Natural killer cell (primary cell): Measurements from ENCODE around the gene TEX12. TPM values are rescaled to one million over a fixed set of nuclear protein-coding genes. Genes with fewer than 3 reads are reported as not detected.

ENCODE experiments used
- ATAC-seq, 3 donors: fragments of 150-1000 bp in 2 of 3; fragments of 200-7000 bp in 1 of 3; cut with Tn5 transposase; 1 replicate in 1 of 3; 2 replicates in 2 of 3; pipeline ENCODE4 v1.10.0; 2021; ENCODE audit warnings: mild to moderate bottlenecking in 2 of 3, moderate library complexity in 2 of 3
- DNase-seq, 2 donors: peaks; one replicate each; pipeline versions ENCODE4 v3.0.0 to v3.0.0-alpha.2; 2013 to 2021; ENCODE audit warnings: mixed read lengths in 1 of 2
- H3K27ac ChIP-seq: one replicate; pipeline ENCODE4 v1.5.1; 2013; ENCODE audit warnings: mild to moderate bottlenecking, low read length
- H3K27me3 ChIP-seq: one replicate; pipeline ENCODE4 v1.6.1; 2013; ENCODE audit warnings: low read length; ENCODE audit not compliant: control insufficient read depth, insufficient read depth
- H3K36me3 ChIP-seq: one replicate; pipeline ENCODE4 v1.6.1; 2013; ENCODE audit warnings: low read length; ENCODE audit not compliant: control insufficient read depth, insufficient read depth
- H3K4me1 ChIP-seq: one replicate; pipeline ENCODE4 v1.6.1; 2013; ENCODE audit warnings: low read length; ENCODE audit not compliant: control insufficient read depth, insufficient read depth
- H3K4me3 ChIP-seq: one replicate; pipeline ENCODE4 v1.5.1; 2013; ENCODE audit warnings: low read length
- H3K9me3 ChIP-seq: one replicate; pipeline ENCODE4 v1.6.1; 2013; ENCODE audit warnings: low read length; ENCODE audit not compliant: control insufficient read depth, insufficient read depth
- H3K27ac Mint-ChIP-seq, 2 donors: one replicate each; pipeline ENCODE4 v1.8.0; 2022; ENCODE audit warnings: mild to moderate bottlenecking in 2 of 2, mixed read lengths in 2 of 2, moderate library complexity in 1 of 2
- H3K27me3 Mint-ChIP-seq, 2 donors: one replicate each; pipeline ENCODE4 v1.8.0; 2022; ENCODE audit warnings: low read depth in 2 of 2, mixed read lengths in 2 of 2
- H3K36me3 Mint-ChIP-seq: one replicate; pipeline ENCODE4 v1.8.0; 2022; ENCODE audit warnings: mixed read lengths
- H3K4me1 Mint-ChIP-seq, 2 donors: one replicate each; pipeline ENCODE4 v1.8.0; 2022; ENCODE audit warnings: mixed read lengths in 2 of 2
- H3K4me3 Mint-ChIP-seq: one replicate; pipeline ENCODE4 v1.8.0; 2022; ENCODE audit warnings: mild to moderate bottlenecking, moderate library complexity, mixed read lengths
- H3K9me3 Mint-ChIP-seq, 2 donors: one replicate each; pipeline ENCODE4 v1.8.0; 2022; ENCODE audit warnings: mixed read lengths in 2 of 2
- CTCF ChIP-seq: fragments of 200-600 bp; IDR thresholded peaks from one replicate; pipeline ENCODE4 v1.8.0; 2022; ENCODE audit warnings: antibody characterized with exemption
- WGBS: methylation state at CpG from one replicate; pipeline ENCODE4 v1.1.7; 2013; ENCODE audit warnings: missing lambda C conversion rate; ENCODE audit not compliant: insufficient coverage; 5-methylcytosine and 5-hydroxymethylcytosine counted together
- intact Hi-C: fragments of 100-400 bp; cut with micrococcal nuclease; formaldehyde crosslinking; loops from one replicate; pipeline ENCODE4 v1.14.2; 2022
- total RNA-seq, 4 donors: library from RNA; stranded (reverse); fragments of 120-200 nt in 1 of 4; gene quantifications; one replicate each; pipeline versions ENCODE4 v1.2.3 to v1.2.4, GENCODE V29; 2013 to 2022

The TEX12 gene
- total RNA-seq, 3 donors from 2014 or later (not counting 1 experiment from before 2014, with no cell fraction given), result 0.45 to 0.82 (median 0.50) TPM

- Histone ChIP-seq H3K27ac (peak overlapping the region; percentile 37), H3K36me3 (no peaks in the 10 kb centered on the region), H3K4me1 (peaks cover 23% of the 10 kb centered on the region), H3K4me3 (no peak overlapping the region), H3K9me3 (no peaks in the 10 kb centered on the region), H3K27me3 (no peaks in the 10 kb centered on the region)
- H3K36me3 Mint-ChIP-seq, result no peaks in the 10 kb centered on the region
- no peaks in the 10 kb centered on the region for H3K9me3 Mint-ChIP-seq
- peaks cover 53% of the 10 kb centered on the region in 2 donors for H3K4me1 Mint-ChIP-seq
- peak overlapping the region; percentile 4 to 18 for H3K27ac Mint-ChIP-seq
- intact Hi-C loops, result no loop called here
- no peak for ATAC-seq
- 24% methylated on average over 3 of the region's 3 CpGs for WGBS
- DNase-seq, result no peak
- peak overlapping the region; percentile 71 for H3K4me3 Mint-ChIP-seq
- TF ChIP-seq CTCF, result no peak
- peaks cover 8 to 12% of the 10 kb centered on the region in 2 donors for H3K27me3 Mint-ChIP-seq
Measured at GRCh38 chr11:112178936-112179335, 11.8 kb downstream of the TEX12 start.

- no peak for DNase-seq
- peaks cover 23% of the 10 kb centered on the region for H3K4me1 ChIP-seq
- TF ChIP-seq CTCF, result no peak
- H3K9me3 ChIP-seq, result no peaks in the 10 kb centered on the region
- no peak overlapping the region for H3K4me3 ChIP-seq
- intact Hi-C loops, result no loop called here
- H3K36me3 ChIP-seq, result no peaks in the 10 kb centered on the region
- H3K9me3 Mint-ChIP-seq, result no peaks in the 10 kb centered on the region
- no peaks in the 10 kb centered on the region for H3K27me3 ChIP-seq
- H3K27ac ChIP-seq, result no peak overlapping the region
- H3K27me3 Mint-ChIP-seq, result peaks cover 7 to 8% of the 10 kb centered on the region in 2 donors
- H3K36me3 Mint-ChIP-seq, result no peaks in the 10 kb centered on the region
- H3K27ac Mint-ChIP-seq, result peak overlapping the region; percentile 4 to 18
- H3K4me1 Mint-ChIP-seq, result peaks cover 51 to 52% of the 10 kb centered on the region in 2 donors
- peak; percentile 22 to 68 (median 47) for ATAC-seq
- peak overlapping the region; percentile 71 for H3K4me3 Mint-ChIP-seq
Measured at GRCh38 chr11:112179601-112180000, 12.4 kb downstream of the TEX12 start.

GRCh38 chr11:112182867-112183266 lies 15.7 kb downstream of the TEX12 start:
- no peak overlapping the region for H3K4me3 Mint-ChIP-seq
- no peaks in the 10 kb centered on the region for H3K9me3 Mint-ChIP-seq
- H3K27me3 Mint-ChIP-seq, result peaks cover 0 to 3% of the 10 kb centered on the region in 2 donors
- Histone ChIP-seq H3K9me3 (no peaks in the 10 kb centered on the region), H3K36me3 (no peaks in the 10 kb centered on the region), H3K27ac (no peak overlapping the region), H3K27me3 (no peaks in the 10 kb centered on the region), H3K4me3 (no peak overlapping the region), H3K4me1 (peaks cover 15% of the 10 kb centered on the region)
- no peaks in the 10 kb centered on the region for H3K36me3 Mint-ChIP-seq
- intact Hi-C loops, result no loop called here
- no peak overlapping the region for H3K27ac Mint-ChIP-seq
- 0% methylated on average over 1 of the region's 1 CpG for whole genome bisulfite sequencing
- H3K4me1 Mint-ChIP-seq, result peaks cover 25 to 30% of the 10 kb centered on the region in 2 donors
- TF ChIP-seq CTCF, result no peak
- DNase-seq (no peak), ATAC-seq (peak in 1 of 3 donors; percentile 33)

GRCh38 chr11:112185883-112186282 lies 18.7 kb downstream of the TEX12 start:
- Mint-ChIP-seq H3K4me3 (no peak overlapping the region), H3K4me1 (peaks cover 6 to 14% of the 10 kb centered on the region in 2 donors), H3K27ac (no peak overlapping the region), H3K27me3 (peaks cover 0 to under 1% of the 10 kb centered on the region in 2 donors), H3K9me3 (no peaks in the 10 kb centered on the region), H3K36me3 (no peaks in the 10 kb centered on the region)
- intact Hi-C loops, result no loop called here
- no peaks in the 10 kb centered on the region for H3K4me1 ChIP-seq
- H3K36me3 ChIP-seq, result no peaks in the 10 kb centered on the region
- ATAC-seq (no peak), DNase-seq (no peak)
- H3K27ac ChIP-seq, result no peak overlapping the region
- no peak overlapping the region for H3K4me3 ChIP-seq
- H3K27me3 ChIP-seq, result no peaks in the 10 kb centered on the region
- H3K9me3 ChIP-seq, result no peaks in the 10 kb centered on the region
- TF ChIP-seq CTCF, result no peak
